Adrenal gland (tissue), 12 donors: ENCODE results near the gene HDLBP. TPM values are rescaled to one million over a fixed set of nuclear protein-coding genes. Genes with fewer than 3 reads are reported as not detected.

Experiments
- DNase-seq, 7 donors: peaks; one replicate each; pipeline ENCODE4 v3.0.0-alpha.2; 2019 to 2020
- H3K27ac ChIP-seq, 5 donors: fragments of 200-600 bp; sonication (generic) in 4 of 5; 1 replicate in 3 of 5; 2 replicates in 2 of 5; pipeline versions ENCODE4 v1.5.1 to v1.8.0; 2016 to 2020; ENCODE audit warnings: mild to moderate bottlenecking in 1 of 5
- H3K27me3 ChIP-seq: fragments of 200-600 bp; 2 replicates; pipeline ENCODE4 v1.8.0; 2021
- H3K36me3 ChIP-seq, 2 donors: fragments of 200-600 bp; replicated peaks in 1 of 2; 1 replicate in 1 of 2; 2 replicates in 1 of 2; pipeline versions ENCODE4 v1.5.1 to v1.8.0; 2018 to 2022
- H3K4me1 ChIP-seq, 2 donors: fragments of 200-600 bp; replicated peaks in 1 of 2; 1 replicate in 1 of 2; 2 replicates in 1 of 2; pipeline versions ENCODE4 v1.5.1 to v1.8.0; 2018 to 2021
- H3K4me3 ChIP-seq, 4 donors: fragments of 200-600 bp; sonication (generic) in 3 of 4; one replicate each; pipeline ENCODE4 v1.5.1; 2016 to 2018
- H3K9me3 ChIP-seq, 3 donors: fragments of 200-600 bp; sonication (generic) in 1 of 3; replicated peaks in 1 of 3; 1 replicate in 2 of 3; 2 replicates in 1 of 3; pipeline versions ENCODE4 v1.5.1 to v1.8.0; 2016 to 2021
- CTCF ChIP-seq, 6 experiments: fragments of 450-650 bp in 4 of 6; fragments of 200-600 bp in 2 of 6; sonication (generic) in 1 of 6; IDR thresholded peaks; 1 replicate in 5 of 6; 2 replicates in 1 of 6; pipeline versions ENCODE4 v1.5.1 to v1.8.0; 2016 to 2021; ENCODE audit warnings: antibody characterized with exemption in 6 of 6, mild to moderate bottlenecking in 2 of 6, moderate library complexity in 1 of 6
- POLR2A ChIP-seq, 2 donors: fragments of 450-650 bp; IDR thresholded peaks; one replicate each; pipeline ENCODE4 v1.6.1; 2017; ENCODE audit warnings: antibody characterized with exemption in 2 of 2, mild to moderate bottlenecking in 2 of 2, moderate library complexity in 1 of 2
- WGBS, 4 donors: extraction: QIAGEN DNeasy Blood & Tissue Kit in 2 of 4; methylation state at CpG; one replicate each; pipeline versions ENCODE4 v1.1.5 to v1.1.7; 2013 to 2017; 5-methylcytosine and 5-hydroxymethylcytosine counted together
- intact Hi-C, 2 donors: fragments of 100-400 bp; cut with DNase I; formaldehyde crosslinking; loops; one replicate each; pipeline versions ENCODE4 v1.14.1 to v1.15.0; 2022 to 2023
- polyA plus RNA-seq, 3 donors: library from polyadenylated mRNA; stranded (reverse); fragments of 200-250 nt in 2 of 3; fragments of 350-450 nt in 1 of 3; fragmentation: Illumina TruSeq in 1 of 3; extraction: RNeasy Lipid Tissue Mini Kit (QIAGEN cat#74804) in 1 of 3; gene quantifications; one replicate each; pipeline ENCODE4 v1.2.3, GENCODE V29; 2013 to 2014
- total RNA-seq, 9 donors: library from RNA; depleted of rRNA in 4 of 9; stranded (reverse); fragments of >200 nt in 4 of 9; fragments of 120-200 nt in 1 of 9; fragmentation: NEBNext Ultra II Directional in 1 of 9; extraction: Animal tissue kit (Norgen Biotek cat#: 25700) in 1 of 9; gene quantifications; one replicate each; pipeline versions ENCODE4 v1.1.0 to v1.2.4, GENCODE V29; 2013 to 2023
- donor health status: healthy with polysubstance abuse.
- donor health status: Bipolar disorder and iron deficiency.
- donor health status: DM: yes; HTN: yes; CAD: no.
- donor health status: DM: no; HTN: no; CAD: no.
- donor health status: DM: no; HTN: no; CAD: no.
- donor health status: DM: yes; HTN: yes; CAD: no.

Gene HDLBP
- total and polyA plus RNA-seq, 12 donors, result 295 to 880 (median 454) TPM

- Histone ChIP-seq H3K36me3 (no peaks in the 10 kb centered on the region), H3K4me1 (no peaks in the 10 kb centered on the region), H3K27me3 (no peaks in the 10 kb centered on the region), H3K9me3 (no peaks in the 10 kb centered on the region), H3K27ac (no peak overlapping the region), H3K4me3 (no peak overlapping the region)
- intact Hi-C loops, result no loop called here
- WGBS, 4 donors, result 83 to 86% (median 83%) methylated on average over 1 to 14 of the region's 14 CpGs
- TF ChIP-seq CTCF (IDR thresholded peaks at IDR 0.05) (no peak), POLR2A (IDR thresholded peaks at IDR 0.05) (no peak)
- DNase-seq, result no peak
Observed at GRCh38 chr2:241191081-241191480, 124.4 kb downstream of the HDLBP start.

- no peak for TF ChIP-seq CTCF (IDR thresholded peaks at IDR 0.05)
- TF ChIP-seq POLR2A (IDR thresholded peaks at IDR 0.05), result no peak
- H3K4me3 ChIP-seq, result no peak overlapping the region
- no peak overlapping the region for H3K27ac ChIP-seq
- no peaks in the 10 kb centered on the region for H3K9me3 ChIP-seq
- no peaks in the 10 kb centered on the region for H3K36me3 ChIP-seq
- intact Hi-C loops, result no loop called here
- no peak for DNase-seq
- no peaks in the 10 kb centered on the region for H3K4me1 ChIP-seq
- 84 to 96% (median 90%) methylated on average over 4 to 19 of the region's 19 CpGs for WGBS, 4 donors
- no peaks in the 10 kb centered on the region for H3K27me3 ChIP-seq
Observed at GRCh38 chr2:241190291-241190981, 125.0 kb downstream of the HDLBP start.

GRCh38 chr2:241189856-241190201 is 125.6 kb downstream of the HDLBP start:
- H3K4me1 ChIP-seq, result no peaks in the 10 kb centered on the region
- H3K27me3 ChIP-seq, result no peaks in the 10 kb centered on the region
- no peaks in the 10 kb centered on the region for H3K36me3 ChIP-seq
- intact Hi-C loops, result no loop called here
- no peak overlapping the region for H3K4me3 ChIP-seq
- TF ChIP-seq POLR2A (IDR thresholded peaks at IDR 0.05) (no peak), CTCF (IDR thresholded peaks at IDR 0.05) (no peak)
- 81 to 100% (median 89%) methylated on average over 4 to 15 of the region's 15 CpGs for WGBS, 4 donors
- H3K27ac ChIP-seq, result no peak overlapping the region
- no peak for DNase-seq
- no peaks in the 10 kb centered on the region for H3K9me3 ChIP-seq

- Histone ChIP-seq H3K27ac (no peak overlapping the region), H3K9me3 (no peaks in the 10 kb centered on the region), H3K4me1 (no peaks in the 10 kb centered on the region), H3K27me3 (no peaks in the 10 kb centered on the region), H3K36me3 (no peaks in the 10 kb centered on the region), H3K4me3 (no peak overlapping the region)
- no peak for DNase-seq
- TF ChIP-seq POLR2A (IDR thresholded peaks at IDR 0.05), result no peak
- no peak for TF ChIP-seq CTCF (IDR thresholded peaks at IDR 0.05)
- WGBS, 4 donors, result 81 to 93% (median 91%) methylated on average over 6 to 32 of the region's 32 CpGs
- intact Hi-C loops, result no loop called here
Observed at GRCh38 chr2:241189093-241189855, 126.2 kb downstream of the HDLBP start.
